H1 (cell line): Measurements from ENCODE around the gene AGPAT3. TPM values are rescaled to one million over a fixed set of nuclear protein-coding genes. Genes with fewer than 3 reads are reported as not detected.
A peak's percentile ranks its signal among the peaks of the same experiment; 100 is the strongest.

Experiments used
- CTCF ChIA-PET: fragments of 300-600 bp; sonication (Branson Sonifier 250); formaldehyde crosslinking; loops from one replicate; lab custom pipeline; 2021; ENCODE audit not compliant: partially characterized antibody; lab: Charles Lee
- POLR2A ChIA-PET: fragments of 300-600 bp; sonication (Branson Sonifier 250); formaldehyde crosslinking; loops from one replicate; lab custom pipeline; 2021; ENCODE audit warnings: inconsistent platforms; ENCODE audit not compliant: partially characterized antibody; lab: Charles Lee
- DNase-seq, 2 experiments: peaks; one replicate each; pipeline versions ENCODE4 v3.0.0 to v3.0.0-alpha.2; 2010 to 2022; ENCODE audit warnings: low spot score in 2 of 2, low read depth in 1 of 2, mixed read lengths in 1 of 2
- FAIRE-seq: peaks from 2 replicates; lab custom pipeline; 2011; peaks lifted over from hg19 to GRCh38; lab: Jason Lieb, UNC
- H2AFZ ChIP-seq: 2 replicates; pipeline ENCODE4 v1.8.1; 2012; ENCODE audit warnings: low read length, inconsistent platforms
- H2AK5ac ChIP-seq: 2 replicates; pipeline ENCODE4 v1.6.1; 2013; ENCODE audit warnings: low read depth, low read length
- H2BK120ac ChIP-seq: replicated peaks from 2 replicates; pipeline ENCODE3; 2013; ENCODE audit warnings: low read depth, low read length, inconsistent platforms
- H2BK12ac ChIP-seq: 2 replicates; pipeline ENCODE4 v1.6.1; 2013; ENCODE audit warnings: low read depth, low read length
- H2BK15ac ChIP-seq: 2 replicates; pipeline ENCODE4 v1.6.1; 2013; ENCODE audit warnings: low read length
- H2BK20ac ChIP-seq: 2 replicates; pipeline ENCODE4 v1.6.1; 2013; ENCODE audit warnings: low read length
- H2BK5ac ChIP-seq: 2 replicates; pipeline ENCODE4 v1.6.1; 2013; ENCODE audit warnings: low read depth, low read length
- H3K14ac ChIP-seq: 2 replicates; pipeline ENCODE4 v1.6.1; 2013; ENCODE audit warnings: inconsistent platforms; ENCODE audit not compliant: insufficient read length
- H3K18ac ChIP-seq: 2 replicates; pipeline ENCODE4 v1.6.1; 2013; ENCODE audit warnings: low read length; ENCODE audit errors: extremely low read depth
- H3K23ac ChIP-seq: 2 replicates; pipeline ENCODE4 v1.6.1; 2013; ENCODE audit warnings: inconsistent platforms; ENCODE audit not compliant: insufficient read length
- H3K23me2 ChIP-seq: 2 replicates; pipeline ENCODE4 v1.6.1; 2013; ENCODE audit warnings: low read depth, low read length
- H3K27ac ChIP-seq: 2 replicates; pipeline ENCODE4 v1.6.1; 2011; ENCODE audit warnings: low read depth, low read length, inconsistent platforms
- H3K27me3 ChIP-seq, 4 experiments: replicated peaks in 1 of 4; 1 replicate in 1 of 4; 2 replicates in 3 of 4; pipeline versions ENCODE4 v1.6.1 to v1.8.1; 2011 to 2013; ENCODE audit warnings: low read length in 3 of 4, mild to moderate bottlenecking in 3 of 4, inconsistent platforms in 2 of 4, mixed read lengths in 2 of 4, moderate library complexity in 1 of 4; ENCODE audit not compliant: control insufficient read depth in 3 of 4, insufficient read depth in 3 of 4; ENCODE audit errors: extremely low read depth in 1 of 4
- H3K36me3 ChIP-seq, 4 experiments: 2 replicates each; pipeline versions ENCODE4 v1.6.1 to v1.8.1; 2011 to 2013; ENCODE audit warnings: mild to moderate bottlenecking in 4 of 4, low read length in 3 of 4, moderate library complexity in 2 of 4, control low read depth in 1 of 4, inconsistent platforms in 1 of 4; ENCODE audit not compliant: insufficient read depth in 4 of 4, control insufficient read depth in 2 of 4
- H3K4ac ChIP-seq: replicated peaks from 2 replicates; pipeline ENCODE3; 2013; ENCODE audit warnings: low read length, low read depth, mixed read lengths, inconsistent platforms; ENCODE audit not compliant: insufficient read length
- H3K4me1 ChIP-seq, 4 experiments: replicated peaks in 1 of 4; 1 replicate in 1 of 4; 2 replicates in 3 of 4; pipeline versions ENCODE4 v1.6.1 to v1.8.1; 2011 to 2013; ENCODE audit warnings: low read length in 3 of 4, inconsistent platforms in 2 of 4, mixed read lengths in 1 of 4; ENCODE audit not compliant: insufficient read depth in 4 of 4, control insufficient read depth in 3 of 4
- H3K4me2 ChIP-seq, 2 experiments: 2 replicates each; pipeline versions ENCODE4 v1.6.1 to v1.8.1; 2011 to 2013; ENCODE audit warnings: low read depth in 2 of 2, low read length in 2 of 2, control low read depth in 1 of 2, inconsistent platforms in 1 of 2, mild to moderate bottlenecking in 1 of 2; ENCODE audit not compliant: insufficient read depth in 1 of 2
- H3K4me3 ChIP-seq, 4 experiments: fragments of 200-600, 300-600 bp in 1 of 4; sonication (generic), shearing (Covaris generic), sonication (Bioruptor Twin) in 1 of 4; 2 replicates each; pipeline versions ENCODE4 v1.5.1 to v1.8.1; 2011 to 2016; ENCODE audit warnings: low read length in 4 of 4, low read depth in 3 of 4, control low read depth in 2 of 4, inconsistent platforms in 2 of 4, mild to moderate bottlenecking in 2 of 4, mixed read lengths in 1 of 4, moderate library complexity in 1 of 4; ENCODE audit not compliant: insufficient read depth in 2 of 4; ENCODE audit errors: extremely low read depth in 1 of 4
- H3K56ac ChIP-seq: replicated peaks from 2 replicates; pipeline ENCODE3; 2013; ENCODE audit warnings: low read depth, mild to moderate bottlenecking, mixed read lengths, low read length, inconsistent platforms; ENCODE audit not compliant: insufficient read length
- H3K79me1 ChIP-seq: 2 replicates; pipeline ENCODE4 v1.6.1; 2013; ENCODE audit warnings: low read depth, low read length, control low read depth
- H3K79me2 ChIP-seq, 2 experiments: 2 replicates each; pipeline versions ENCODE4 v1.6.1 to v1.8.1; 2012 to 2013; ENCODE audit warnings: low read length in 2 of 2, mild to moderate bottlenecking in 2 of 2, inconsistent platforms in 1 of 2; ENCODE audit not compliant: insufficient read depth in 2 of 2, control insufficient read depth in 1 of 2
- H3K9ac ChIP-seq, 4 experiments: replicated peaks in 1 of 4; 1 replicate in 1 of 4; 2 replicates in 3 of 4; pipeline versions ENCODE4 v1.6.1 to v1.8.1; 2011 to 2013; ENCODE audit warnings: low read depth in 3 of 4, low read length in 3 of 4, control low read depth in 2 of 4, mild to moderate bottlenecking in 2 of 4, moderate library complexity in 2 of 4, inconsistent platforms in 1 of 4; ENCODE audit errors: extremely low read depth in 1 of 4
- H3K9me3 ChIP-seq, 2 experiments: 2 replicates each; pipeline versions ENCODE4 v1.6.1 to v1.8.1; 2012 to 2013; ENCODE audit warnings: mild to moderate bottlenecking in 2 of 2, moderate library complexity in 2 of 2, control low read depth in 1 of 2, inconsistent platforms in 1 of 2, low read depth in 1 of 2, low read length in 1 of 2, mixed read lengths in 1 of 2; ENCODE audit not compliant: insufficient read depth in 2 of 2
- H4K20me1 ChIP-seq, 2 experiments: replicated peaks in 1 of 2; 2 replicates each; pipeline versions ENCODE3 to v1.8.1; 2011 to 2013; ENCODE audit warnings: inconsistent platforms in 2 of 2, low read length in 2 of 2, mild to moderate bottlenecking in 1 of 2; ENCODE audit not compliant: insufficient read depth in 2 of 2, control insufficient read depth in 1 of 2
- H4K5ac ChIP-seq: 2 replicates; pipeline ENCODE4 v1.6.1; 2013; ENCODE audit warnings: low read length, low read depth, mixed read lengths, inconsistent platforms; ENCODE audit not compliant: insufficient read length
- H4K8ac ChIP-seq: 2 replicates; pipeline ENCODE4 v1.8.0; 2013; ENCODE audit warnings: mild to moderate bottlenecking, moderate library complexity, low read length, inconsistent platforms; ENCODE audit not compliant: insufficient read depth; ENCODE audit errors: extremely low read depth
- H4K91ac ChIP-seq: replicated peaks from 2 replicates; pipeline ENCODE3; 2013; ENCODE audit warnings: low read length, mixed read lengths, inconsistent platforms; ENCODE audit not compliant: insufficient read length
- CBX5 ChIP-seq: fragments of 300-800, 300-1000 bp; sonication (generic); IDR thresholded peaks from 2 replicates; pipeline ENCODE4 v1.7.1; 2016; ENCODE audit warnings: antibody characterized with exemption, low read length, low read depth
- CEBPB ChIP-seq: IDR thresholded peaks from 2 replicates; pipeline ENCODE4 v1.6.1; 2012; ENCODE audit warnings: low read depth, low read length
- CHD2 ChIP-seq: IDR thresholded peaks from 2 replicates; pipeline ENCODE4 v1.6.1; 2012; ENCODE audit warnings: low read length, improper control_type of control experiment
- CREB1 ChIP-seq: IDR thresholded peaks from 2 replicates; pipeline ENCODE4 v1.6.1; 2012; ENCODE audit warnings: inconsistent platforms
- EZH2 ChIP-seq: fragments of 200-600 bp; sonication (generic); IDR thresholded peaks from 2 replicates; pipeline ENCODE4 v1.7.1; 2012; ENCODE audit warnings: low read depth, mild to moderate bottlenecking, moderate library complexity, low read length, inconsistent platforms; ENCODE audit not compliant: severe bottlenecking
- JUND ChIP-seq: IDR thresholded peaks from 2 replicates; pipeline ENCODE4 v1.6.1; 2011; ENCODE audit warnings: mild to moderate bottlenecking, improper control_type of control experiment, low read length
- POU5F1 ChIP-seq: IDR thresholded peaks from 2 replicates; pipeline ENCODE4 v1.6.1; 2011; ENCODE audit warnings: low read depth, mild to moderate bottlenecking, low read length, moderate library complexity
- RNF2 ChIP-seq: fragments of 200-900, 300-1000 bp; sonication (generic); IDR thresholded peaks from 2 replicates; pipeline ENCODE4 v1.7.1; 2016; ENCODE audit warnings: borderline replicate concordance, low read depth, mild to moderate bottlenecking, antibody characterized with exemption, low read length; ENCODE audit not compliant: poor library complexity, severe bottlenecking; ENCODE audit errors: missing control alignments
- SP1 ChIP-seq: IDR thresholded peaks from 2 replicates; pipeline ENCODE4 v1.6.1; 2011; ENCODE audit warnings: low read depth, low read length
- TAF1 ChIP-seq: IDR thresholded peaks from 2 replicates; pipeline ENCODE4 v1.6.1; 2011; ENCODE audit warnings: mild to moderate bottlenecking, low read depth, low read length
- WGBS, 2 experiments: shearing (Covaris generic) in 1 of 2; methylation state at CpG; one replicate each; pipeline versions ENCODE4 v1.1.6 to v1.1.7; 2013 to 2015; ENCODE audit warnings: low lambda C conversion rate in 2 of 2, mixed read lengths in 2 of 2, inconsistent platforms in 1 of 2, low coverage in 1 of 2, missing lambda C conversion rate in 1 of 2; ENCODE audit not compliant: insufficient replicate concordance in 2 of 2, insufficient coverage in 1 of 2, insufficient read length in 1 of 2; ENCODE audit errors: extremely low coverage in 1 of 2, missing lambda C conversion rate in 1 of 2; 5-methylcytosine and 5-hydroxymethylcytosine counted together
- polyA plus RNA-seq, 7 experiments: library from polyadenylated mRNA; depleted of rRNA in 3 of 7; stranded (reverse) in 5 of 7; unstranded in 2 of 7; fragments of >200 nt in 5 of 7; fragments of 200-250 nt in 2 of 7; gene quantifications; 1 replicate in 5 of 7; 2 replicates in 1 of 7; 4 replicates in 1 of 7; pipeline versions ENCODE4 v1.2.1 to v1.2.3, GENCODE V29; 2011 to 2013; ENCODE audit warnings: missing spikeins in 2 of 7, mixed read lengths in 2 of 7
- total RNA-seq: library from RNA; stranded (reverse); fragmentation: NEBNext Ultra II Directional; extraction: Animal tissue kit (Norgen Biotek cat#: 25700); gene quantifications from 2 replicates; pipeline ENCODE4 v1.2.1, GENCODE V29; 2021
- TF ChIP-seq, protein P1 (sequence below), 3 experiments: IDR thresholded peaks; 1 replicate in 2 of 3; 2 replicates in 1 of 3; pipeline versions ENCODE4 v1.5.1 to v1.6.1; 2011; ENCODE audit warnings: low read length in 3 of 3, mild to moderate bottlenecking in 3 of 3, inconsistent platforms in 2 of 3, low read depth in 1 of 3, moderate library complexity in 1 of 3; ENCODE audit not compliant: insufficient read depth in 1 of 3; ENCODE audit errors: control extremely low read depth in 1 of 3

AGPAT3 gene
- total and polyA plus RNA-seq, 2 of the 8 experiments (the other 6 are each of a cell fraction or from before 2014, with no cell fraction given), result 5.8 to 7.3 TPM

DNA sequence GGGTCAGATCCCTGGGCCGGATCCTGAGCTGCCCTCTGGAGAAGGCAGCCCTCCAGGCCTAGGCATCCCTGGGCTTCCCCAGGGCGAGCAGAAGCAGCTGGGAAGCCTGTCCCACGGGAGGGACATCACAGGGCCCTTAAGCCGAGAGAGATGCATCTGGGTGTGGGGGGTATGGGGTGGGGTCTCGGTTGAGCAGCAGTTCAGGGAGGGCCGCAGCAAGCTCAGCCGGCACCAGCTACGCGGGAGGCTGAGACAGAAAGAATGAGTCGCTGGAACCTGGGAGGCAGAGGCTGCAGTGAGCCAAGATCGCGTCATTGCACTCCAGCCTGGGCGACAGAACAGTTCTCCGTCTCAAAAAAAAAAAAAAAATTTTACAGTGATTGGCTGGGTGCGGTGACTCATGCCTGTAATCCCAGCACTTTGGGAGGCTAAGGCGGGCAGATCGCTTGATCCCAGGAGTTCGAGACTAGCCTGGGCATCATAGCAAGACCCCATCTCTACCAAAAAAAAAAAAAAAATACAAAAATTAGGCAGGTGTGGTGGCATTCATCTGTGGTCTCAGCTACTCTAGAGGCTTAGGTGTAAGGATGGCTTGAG lies 37.9 kb upstream of the AGPAT3 start:
- Histone ChIP-seq H3K4ac (no peak overlapping the region), H3K23ac (no peak overlapping the region), H4K91ac (no peak overlapping the region), H3K27ac (no peak overlapping the region), H3K79me2 (no peaks in the 10 kb centered on the region), H4K20me1 (no peaks in the 10 kb centered on the region), H3K9me3 (peaks cover 0 to 3% of the 10 kb centered on the region in 2 experiments; a peak in 1 of 4 replicates), H3K79me1 (no peaks in the 10 kb centered on the region), H3K9ac (no peak overlapping the region), H3K4me1 (peaks cover 0 to 7% (median 4%) of the 10 kb centered on the region in 4 experiments; a peak in 3 of 7 replicates), H2BK120ac (no peak overlapping the region), H3K14ac (no peak overlapping the region), H4K5ac (no peak overlapping the region), H2BK5ac (no peak overlapping the region), H3K4me2 (no peak overlapping the region), H2BK12ac (peak overlapping the region; percentile 33; the same call in 1 of the 2 replicates), H3K27me3 (no peaks in the 10 kb centered on the region), H4K8ac (0 out of 2 replicates have a peak overlapping the region, but pooled peaks have one; percentile 85), H2BK20ac (no peak overlapping the region), H2AFZ (no peak overlapping the region), H2BK15ac (no peak overlapping the region), H3K36me3 (no peaks in the 10 kb centered on the region), H3K56ac (no peak overlapping the region), H3K18ac (no peak overlapping the region), H3K4me3 (no peak overlapping the region), H2AK5ac (no peak overlapping the region; the same call in 1 of the 2 replicates), H3K23me2 (no peaks in the 10 kb centered on the region)
- POLR2A ChIA-PET, result interaction anchor here (1.0 to 1.5 kb wide), 3 partner anchors 10 to 17 kb away, joined by 3 to 6 read pairs (median 4); no protein-coding TSS in a partner anchor
- CTCF ChIA-PET, result interaction anchor here (0.8 to 3.2 kb wide), 7 partner anchors 8 to 146 kb away, joined by 4 to 26 read pairs (median 5); no protein-coding TSS in a partner anchor
- WGBS, 2 experiments, result 91% methylated on average over 16 of the region's 18 CpGs; no CpG with 5 or more reads in 1 of the 2 experiments
- no peak for DNase-seq
- FAIRE-seq, result no peak
- TF ChIP-seq JUND, result no peak
- no peak for TF ChIP-seq RNF2
- no peak for TF ChIP-seq CREB1
- TF ChIP-seq SP1, result no peak
- TF ChIP-seq CBX5, result no peak
- no peak for TF ChIP-seq CHD2
- no peak for TF ChIP-seq EZH2
- TF ChIP-seq, protein P1, sequence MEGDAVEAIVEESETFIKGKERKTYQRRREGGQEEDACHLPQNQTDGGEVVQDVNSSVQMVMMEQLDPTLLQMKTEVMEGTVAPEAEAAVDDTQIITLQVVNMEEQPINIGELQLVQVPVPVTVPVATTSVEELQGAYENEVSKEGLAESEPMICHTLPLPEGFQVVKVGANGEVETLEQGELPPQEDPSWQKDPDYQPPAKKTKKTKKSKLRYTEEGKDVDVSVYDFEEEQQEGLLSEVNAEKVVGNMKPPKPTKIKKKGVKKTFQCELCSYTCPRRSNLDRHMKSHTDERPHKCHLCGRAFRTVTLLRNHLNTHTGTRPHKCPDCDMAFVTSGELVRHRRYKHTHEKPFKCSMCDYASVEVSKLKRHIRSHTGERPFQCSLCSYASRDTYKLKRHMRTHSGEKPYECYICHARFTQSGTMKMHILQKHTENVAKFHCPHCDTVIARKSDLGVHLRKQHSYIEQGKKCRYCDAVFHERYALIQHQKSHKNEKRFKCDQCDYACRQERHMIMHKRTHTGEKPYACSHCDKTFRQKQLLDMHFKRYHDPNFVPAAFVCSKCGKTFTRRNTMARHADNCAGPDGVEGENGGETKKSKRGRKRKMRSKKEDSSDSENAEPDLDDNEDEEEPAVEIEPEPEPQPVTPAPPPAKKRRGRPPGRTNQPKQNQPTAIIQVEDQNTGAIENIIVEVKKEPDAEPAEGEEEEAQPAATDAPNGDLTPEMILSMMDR (IDR thresholded peaks at IDR 0.05; ENCODE audit: control extremely low read depth in 1 of 3, insufficient read depth in 1 of 3, low read depth in 1 of 3, low read length in 3 of 3), result no peak
- TF ChIP-seq CEBPB, result no peak
- TF ChIP-seq TAF1, result no peak
- TF ChIP-seq POU5F1, result no peak
